OCI-LY1 (cell line): Measurements from ENCODE around the gene SULF2.

ENCODE experiments used
- H2AFZ ChIP-seq: fragments of 200-600 bp; sonication (generic), shearing (Covaris generic); 2 replicates; pipeline ENCODE4 v1.6.0; 2014; ENCODE audit warnings: antibody characterized with exemption, mild to moderate bottlenecking, low read length
- H3F3A ChIP-seq: fragments of 200-600 bp; sonication (generic), shearing (Covaris generic); 2 replicates; pipeline ENCODE4 v1.6.0; 2014; ENCODE audit warnings: mild to moderate bottlenecking, antibody characterized with exemption, low read length, moderate library complexity; ENCODE audit not compliant: insufficient read depth
- H3K27ac ChIP-seq: fragments of 200-600 bp; sonication (generic); 2 replicates; pipeline ENCODE4 v1.5.1; 2014; ENCODE audit warnings: low read length, mixed run types, mild to moderate bottlenecking, low read depth; ENCODE audit not compliant: poor library complexity, severe bottlenecking
- H3K27me3 ChIP-seq: fragments of 200-600 bp; sonication (generic); 2 replicates; pipeline ENCODE4 v1.6.0; 2014; ENCODE audit warnings: antibody characterized with exemption, mild to moderate bottlenecking, low read length, moderate library complexity; ENCODE audit not compliant: insufficient read depth
- H3K36me3 ChIP-seq: fragments of 200-600 bp; sonication (generic); 2 replicates; pipeline ENCODE4 v1.6.1; 2014; ENCODE audit warnings: mild to moderate bottlenecking, antibody characterized with exemption, low read length, moderate library complexity, mixed read lengths; ENCODE audit not compliant: insufficient read depth
- H3K4me1 ChIP-seq: fragments of 200-600 bp; sonication (generic); 2 replicates; pipeline ENCODE4 v1.5.1; 2014; ENCODE audit warnings: mild to moderate bottlenecking, low read length, moderate library complexity; ENCODE audit not compliant: insufficient read depth, severe bottlenecking
- H3K4me2 ChIP-seq: fragments of 200-600 bp; sonication (generic), shearing (Covaris generic); 2 replicates; pipeline ENCODE4 v1.6.1; 2014; ENCODE audit warnings: low read length
- H3K4me3 ChIP-seq: fragments of 200-600 bp; sonication (generic); 2 replicates; pipeline ENCODE4 v1.5.1; 2014; ENCODE audit warnings: low read length, low read depth, mild to moderate bottlenecking, mixed read lengths; ENCODE audit not compliant: poor library complexity, severe bottlenecking
- H3K79me2 ChIP-seq: fragments of 200-600 bp; shearing (Covaris generic); 2 replicates; pipeline ENCODE4 v1.6.1; 2016; ENCODE audit warnings: mixed run types, low read length, mixed read lengths; ENCODE audit not compliant: insufficient read depth
- H3K9ac ChIP-seq: fragments of 200-600 bp; sonication (generic), shearing (Covaris generic); 2 replicates; pipeline ENCODE4 v1.6.1; 2014; ENCODE audit warnings: mild to moderate bottlenecking, low read length, mixed read lengths
- H3K9me2 ChIP-seq: fragments of 200-600 bp; sonication (generic), shearing (Covaris generic); 2 replicates; pipeline ENCODE4 v1.6.1; 2014; ENCODE audit warnings: low read depth, mild to moderate bottlenecking, low read length, mixed read lengths
- H3K9me3 ChIP-seq: fragments of 200-600 bp; shearing (Covaris generic); 2 replicates; pipeline ENCODE4 v1.6.1; 2014; ENCODE audit warnings: low read length, mixed read lengths
- H4K20me1 ChIP-seq: fragments of 200-600 bp; sonication (generic), shearing (Covaris generic); 2 replicates; pipeline ENCODE4 v1.6.0; 2016; ENCODE audit warnings: mild to moderate bottlenecking, low read length; ENCODE audit not compliant: insufficient read depth
- EZH2 ChIP-seq: fragments of 200-600 bp; sonication (generic), shearing (Covaris generic); IDR thresholded peaks from 2 replicates; pipeline ENCODE4 v1.8.0; 2017; ENCODE audit warnings: borderline replicate concordance, mixed run types, mild to moderate bottlenecking, antibody characterized with exemption, low read length, moderate library complexity, mixed read lengths
- TF ChIP-seq, protein P1 (sequence below): fragments of 200-600 bp; sonication (generic), shearing (Covaris generic); IDR thresholded peaks from 2 replicates; pipeline ENCODE4 v1.5.1; 2017; ENCODE audit warnings: mild to moderate bottlenecking, antibody characterized with exemption, low read length, moderate library complexity, mixed read lengths

SULF2 gene

DNA sequence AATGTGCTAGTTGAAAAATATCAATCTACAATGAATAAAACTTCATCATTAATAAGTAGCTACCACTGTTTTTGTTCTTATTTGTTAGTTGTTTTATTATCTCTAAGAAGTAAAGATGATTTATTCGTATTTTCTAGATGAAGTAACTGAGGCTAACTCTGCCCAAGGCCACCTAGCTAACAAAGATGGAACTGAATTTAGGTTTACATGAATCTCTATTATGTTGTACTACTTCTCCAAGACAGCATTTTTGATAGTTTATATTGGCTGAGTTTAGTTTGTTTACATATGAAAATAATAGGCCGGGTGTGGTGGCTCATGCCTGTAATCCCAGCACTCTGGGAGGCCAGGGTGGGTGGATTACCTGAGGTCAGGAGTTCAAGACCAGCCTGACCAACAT lies 162.1 kb downstream of the SULF2 start:
- no peaks in the 10 kb centered on the region for H4K20me1 ChIP-seq

DNA sequence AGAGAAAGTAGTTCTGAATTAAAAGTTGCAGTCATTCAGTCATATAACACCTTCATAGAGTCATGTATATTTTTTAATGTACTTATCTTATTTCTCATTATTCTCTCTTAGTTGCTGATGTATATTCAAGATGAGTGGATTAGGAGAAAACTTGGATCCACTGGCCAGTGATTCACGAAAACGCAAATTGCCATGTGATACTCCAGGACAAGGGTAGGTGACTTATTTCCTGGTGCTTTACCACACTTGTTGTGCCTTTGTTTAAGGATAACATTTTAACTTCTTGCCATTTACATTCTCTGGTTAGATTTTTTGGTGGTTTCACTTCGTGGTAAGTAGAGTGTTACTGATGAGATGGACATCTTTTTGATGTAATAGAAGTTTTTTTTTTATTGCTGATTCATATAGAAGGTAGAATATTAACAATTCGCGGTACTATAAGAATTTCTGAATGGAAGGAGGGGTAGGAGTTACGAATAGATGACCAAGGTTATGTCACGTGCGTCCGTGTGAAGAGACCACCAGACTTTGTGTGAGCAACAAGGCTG lies 163.1 kb downstream of the SULF2 start:
- H3K27me3 ChIP-seq, result no peaks in the 10 kb centered on the region
- no peak overlapping the region for H2AFZ ChIP-seq
- H3K4me2 ChIP-seq, result no peak overlapping the region
- no peaks in the 10 kb centered on the region for H3K9me3 ChIP-seq
- peaks cover 25% of the 10 kb centered on the region for H3K4me1 ChIP-seq
- H3K79me2 ChIP-seq, result peaks cover 56% of the 10 kb centered on the region
- no peak overlapping the region for H3K9ac ChIP-seq
- no peak overlapping the region for H3K27ac ChIP-seq
- H3K4me3 ChIP-seq, result no peak overlapping the region
- H3K36me3 ChIP-seq, result peaks cover 67% of the 10 kb centered on the region
- TF ChIP-seq EZH2, result no peak
- TF ChIP-seq, protein P1, sequence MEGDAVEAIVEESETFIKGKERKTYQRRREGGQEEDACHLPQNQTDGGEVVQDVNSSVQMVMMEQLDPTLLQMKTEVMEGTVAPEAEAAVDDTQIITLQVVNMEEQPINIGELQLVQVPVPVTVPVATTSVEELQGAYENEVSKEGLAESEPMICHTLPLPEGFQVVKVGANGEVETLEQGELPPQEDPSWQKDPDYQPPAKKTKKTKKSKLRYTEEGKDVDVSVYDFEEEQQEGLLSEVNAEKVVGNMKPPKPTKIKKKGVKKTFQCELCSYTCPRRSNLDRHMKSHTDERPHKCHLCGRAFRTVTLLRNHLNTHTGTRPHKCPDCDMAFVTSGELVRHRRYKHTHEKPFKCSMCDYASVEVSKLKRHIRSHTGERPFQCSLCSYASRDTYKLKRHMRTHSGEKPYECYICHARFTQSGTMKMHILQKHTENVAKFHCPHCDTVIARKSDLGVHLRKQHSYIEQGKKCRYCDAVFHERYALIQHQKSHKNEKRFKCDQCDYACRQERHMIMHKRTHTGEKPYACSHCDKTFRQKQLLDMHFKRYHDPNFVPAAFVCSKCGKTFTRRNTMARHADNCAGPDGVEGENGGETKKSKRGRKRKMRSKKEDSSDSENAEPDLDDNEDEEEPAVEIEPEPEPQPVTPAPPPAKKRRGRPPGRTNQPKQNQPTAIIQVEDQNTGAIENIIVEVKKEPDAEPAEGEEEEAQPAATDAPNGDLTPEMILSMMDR, result no peak
- no peaks in the 10 kb centered on the region for H4K20me1 ChIP-seq
- no peaks in the 10 kb centered on the region for H3K9me2 ChIP-seq
- 0 out of 2 replicates have a peak, but pooled peaks cover 5% of the 10 kb centered on the region for H3F3A ChIP-seq

More for the DNA sequence above, 162.1 kb downstream of the SULF2 start:
- H3K36me3 ChIP-seq, result peaks cover 70% of the 10 kb centered on the region
- H3K9me3 ChIP-seq, result no peaks in the 10 kb centered on the region
- no peaks in the 10 kb centered on the region for H3K27me3 ChIP-seq
- 0 out of 2 replicates have a peak, but pooled peaks cover 5% of the 10 kb centered on the region for H3F3A ChIP-seq
- no peak overlapping the region for H3K4me3 ChIP-seq
- H3K4me1 ChIP-seq, result peaks cover 20% of the 10 kb centered on the region
- TF ChIP-seq EZH2, result no peak
- TF ChIP-seq, protein P1, result no peak
- H3K79me2 ChIP-seq, result peaks cover 46% of the 10 kb centered on the region
- H3K9ac ChIP-seq, result no peak overlapping the region
- no peak overlapping the region for H3K27ac ChIP-seq
- H2AFZ ChIP-seq, result no peak overlapping the region
- H3K9me2 ChIP-seq, result no peaks in the 10 kb centered on the region
- no peak overlapping the region for H3K4me2 ChIP-seq

DNA sequence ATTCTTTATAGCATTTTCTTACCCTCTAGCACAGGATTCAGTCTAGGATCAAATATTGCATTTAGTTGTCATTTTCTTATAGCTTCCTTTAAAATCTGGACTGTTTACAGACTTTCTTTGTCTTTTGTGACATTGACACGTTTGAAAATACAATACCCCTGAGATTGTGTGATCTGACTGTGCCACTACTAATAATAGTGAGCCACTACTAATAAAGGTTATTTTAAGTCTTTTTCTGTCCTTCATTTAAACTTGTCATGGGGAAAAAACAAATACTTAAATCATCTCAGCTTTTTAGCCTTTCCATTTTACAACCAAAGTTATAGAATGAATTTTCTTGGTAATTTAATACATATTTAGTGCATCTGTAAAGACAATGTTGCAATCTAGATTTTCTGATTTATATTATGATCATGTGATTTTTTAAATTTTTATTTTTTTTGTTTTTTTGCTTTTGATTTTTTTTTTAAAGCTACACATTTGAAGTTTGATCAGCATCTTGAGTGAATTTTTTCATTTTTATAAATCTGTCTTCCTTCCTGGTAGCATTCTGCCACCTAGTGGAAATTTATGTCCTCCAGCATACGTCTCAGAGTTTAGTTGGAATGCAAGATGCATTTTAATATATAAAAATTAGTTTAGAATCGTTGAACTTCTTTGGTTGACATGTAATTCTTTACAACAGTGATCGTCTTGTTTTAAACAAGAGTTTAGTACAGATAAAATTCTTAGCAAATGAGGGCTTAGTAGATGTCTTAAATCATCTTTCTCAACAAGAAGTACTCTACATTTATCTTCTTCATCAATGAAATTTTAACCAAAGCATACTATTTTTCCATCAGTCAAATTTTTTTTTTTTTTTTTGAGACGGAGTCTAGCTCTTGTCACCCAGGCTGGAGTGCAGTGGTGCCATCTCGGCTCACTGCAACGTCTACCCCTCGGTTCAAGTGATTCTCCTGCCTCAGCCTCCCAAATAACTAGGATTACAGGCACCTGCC lies 164.2 kb downstream of the SULF2 start:
- H3K9me3 ChIP-seq, result no peaks in the 10 kb centered on the region
- H4K20me1 ChIP-seq, result no peaks in the 10 kb centered on the region
- H3K79me2 ChIP-seq, result peaks cover 65% of the 10 kb centered on the region
- H2AFZ ChIP-seq, result no peak overlapping the region
- peaks cover 25% of the 10 kb centered on the region for H3K4me1 ChIP-seq
- no peak overlapping the region for H3K9ac ChIP-seq
- no peaks in the 10 kb centered on the region for H3K27me3 ChIP-seq
- H3K9me2 ChIP-seq, result no peaks in the 10 kb centered on the region
- H3K4me2 ChIP-seq, result peak overlapping the region; percentile 10
- H3K4me3 ChIP-seq, result no peak overlapping the region
- H3K27ac ChIP-seq, result peak overlapping the region; percentile 64
- no peak for TF ChIP-seq EZH2
- TF ChIP-seq, protein P1, result peak; percentile 66
- H3K36me3 ChIP-seq, result peaks cover 58% of the 10 kb centered on the region
- H3F3A ChIP-seq, result 0 out of 2 replicates have a peak, but pooled peaks cover 5% of the 10 kb centered on the region
